ENCODE data around the gene AS3MT. TPM values are rescaled to one million over a fixed set of nuclear protein-coding genes. Genes with fewer than 3 reads are reported as not detected.

AS3MT gene
- total and polyA plus RNA-seq, 4 donors = 1.2 to 4.8 (median 3.6) TPM

DNA sequence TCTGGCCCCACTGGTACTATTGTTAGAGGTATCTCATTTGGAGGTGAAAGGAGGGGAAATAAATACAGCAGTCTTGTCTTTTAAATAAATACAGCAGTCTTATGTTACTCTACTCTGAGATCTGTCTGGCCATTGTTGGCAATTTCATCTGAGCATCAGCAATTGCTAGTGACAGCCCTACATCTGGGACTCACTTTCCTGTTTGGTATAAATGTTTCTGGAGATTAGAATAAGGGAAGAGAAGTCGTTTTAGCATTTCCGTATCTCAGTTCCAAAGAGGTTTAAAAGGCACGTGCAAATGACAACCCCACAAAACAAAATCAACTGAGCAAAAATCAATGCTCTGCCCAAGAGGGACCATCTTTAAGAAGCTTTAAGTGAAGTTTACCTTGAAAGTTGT lies 30.7 kb downstream of the AS3MT start:
- Histone ChIP-seq H3K27me3 (ENCODE audit: control insufficient read depth in 1 of 2, insufficient read depth in 2 of 2, low read length in 1 of 2) (no peaks in the 10 kb centered on the region), H3K36me3 (ENCODE audit: control insufficient read depth in 1 of 2, insufficient read depth in 2 of 2, low read length in 1 of 2) (no peaks in the 10 kb centered on the region), H3K27ac (ENCODE audit: low read depth in 1 of 2, low read length in 2 of 2) (no peak overlapping the region), H3K9me3 (ENCODE audit: control insufficient read depth, low read length) (no peaks in the 10 kb centered on the region), H3K4me1 (ENCODE audit: control insufficient read depth in 1 of 2, insufficient read depth in 2 of 2, low read length in 2 of 2) (no peaks in the 10 kb centered on the region), H3K4me3 (ENCODE audit: low read length in 2 of 2) (no peak overlapping the region)
- DNase-seq (no peak), ATAC-seq (ENCODE audit: low FRiP score) (no peak)
- WGBS, 2 donors = 88 to 90% methylated on average over 3 of the region's 3 CpGs
- intact Hi-C loops (cut with DNase I) = loop anchor here (1.0 to 5.0 kb wide), 2 partner anchors 63 to 171 kb away; partner anchors contain the start of gene CYP17A1 (in 2 of the 2)

DNA sequence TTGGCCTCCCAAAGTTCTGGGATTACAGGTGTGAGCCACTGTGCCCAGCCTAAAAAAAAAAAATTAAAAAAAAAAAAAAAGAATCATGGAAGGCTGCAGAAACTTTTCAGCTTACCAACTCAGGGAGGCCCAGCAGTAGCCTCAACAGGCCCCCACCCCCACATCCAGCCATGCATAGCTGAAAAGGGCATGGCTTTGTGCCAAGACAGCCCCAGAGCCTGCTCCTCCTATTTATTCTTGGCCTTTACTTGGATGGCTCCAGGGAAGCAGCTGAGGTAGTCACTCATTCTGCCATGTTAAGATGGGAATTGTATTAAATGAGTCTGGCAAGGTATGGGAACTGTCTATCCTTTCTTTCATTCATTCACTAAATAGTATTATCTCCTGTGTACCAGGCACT lies 35.1 kb downstream of the AS3MT start:
- H3K36me3 ChIP-seq (ENCODE audit: control insufficient read depth in 1 of 2, insufficient read depth in 2 of 2, low read length in 1 of 2) = no peaks in the 10 kb centered on the region
- intact Hi-C loops (cut with DNase I) = loop anchor here (5.0 kb wide), 1 partner anchor 67 kb away; the partner anchor contains the start of gene CYP17A1 (in 2 of the 2)
- ATAC-seq (ENCODE audit: low FRiP score) (no peak), DNase-seq (no peak)
- H3K9me3 ChIP-seq (ENCODE audit: control insufficient read depth, low read length) = no peaks in the 10 kb centered on the region
- H3K4me1 ChIP-seq (ENCODE audit: control insufficient read depth in 1 of 2, insufficient read depth in 2 of 2, low read length in 2 of 2) = no peaks in the 10 kb centered on the region
- no peaks in the 10 kb centered on the region for H3K27me3 ChIP-seq (ENCODE audit: control insufficient read depth in 1 of 2, insufficient read depth in 2 of 2, low read length in 1 of 2)
- no peak overlapping the region for H3K4me3 ChIP-seq (ENCODE audit: low read length in 2 of 2)
- no peak overlapping the region for H3K27ac ChIP-seq (ENCODE audit: low read depth in 1 of 2, low read length in 2 of 2)

DNA sequence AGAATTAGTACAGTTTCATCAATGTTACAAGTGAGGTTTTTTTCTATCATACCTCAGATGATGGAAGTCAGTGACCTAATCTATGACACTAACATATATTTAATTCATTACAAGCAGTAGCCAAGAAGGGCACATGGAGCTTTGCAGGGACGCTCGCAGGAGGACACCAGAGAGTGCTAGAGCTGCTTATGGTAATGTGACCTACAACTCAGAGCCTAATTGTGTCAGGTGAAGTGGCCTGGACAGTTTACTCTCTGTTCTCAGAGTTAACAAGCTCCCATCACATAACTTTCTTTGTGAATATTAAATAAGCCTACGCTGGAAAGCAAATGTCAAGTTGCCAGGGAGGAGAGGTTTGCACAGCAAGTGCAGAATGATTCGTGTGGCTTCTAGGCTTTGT lies 37.2 kb downstream of the AS3MT start:
- no peak overlapping the region for H3K27ac ChIP-seq (ENCODE audit: low read depth in 1 of 2, low read length in 2 of 2)
- H3K4me3 ChIP-seq (ENCODE audit: low read length in 2 of 2) = no peak overlapping the region
- H3K9me3 ChIP-seq (ENCODE audit: control insufficient read depth, low read length) = no peaks in the 10 kb centered on the region
- DNase-seq = no peak
- WGBS, 2 donors = 85 to 92% methylated on average over 4 of the region's 4 CpGs
- no peaks in the 10 kb centered on the region for H3K4me1 ChIP-seq (ENCODE audit: control insufficient read depth in 1 of 2, insufficient read depth in 2 of 2, low read length in 2 of 2)
- ATAC-seq (ENCODE audit: low FRiP score) = no peak
- no peaks in the 10 kb centered on the region for H3K27me3 ChIP-seq (ENCODE audit: control insufficient read depth in 1 of 2, insufficient read depth in 2 of 2, low read length in 1 of 2)
- intact Hi-C loops (cut with DNase I) = no loop called here
- no peaks in the 10 kb centered on the region for H3K36me3 ChIP-seq (ENCODE audit: control insufficient read depth in 1 of 2, insufficient read depth in 2 of 2, low read length in 1 of 2)

- Histone ChIP-seq H3K4me3 (ENCODE audit: low read length in 2 of 2) (no peak overlapping the region), H3K4me1 (ENCODE audit: control insufficient read depth in 1 of 2, insufficient read depth in 2 of 2, low read length in 2 of 2) (no peaks in the 10 kb centered on the region), H3K9me3 (ENCODE audit: control insufficient read depth, low read length) (no peaks in the 10 kb centered on the region), H3K27me3 (ENCODE audit: control insufficient read depth in 1 of 2, insufficient read depth in 2 of 2, low read length in 1 of 2) (no peaks in the 10 kb centered on the region), H3K36me3 (ENCODE audit: control insufficient read depth in 1 of 2, insufficient read depth in 2 of 2, low read length in 1 of 2) (no peaks in the 10 kb centered on the region), H3K27ac (ENCODE audit: low read depth in 1 of 2, low read length in 2 of 2) (no peak overlapping the region)
- WGBS, 2 donors = 53 to 61% methylated on average over 1 of the region's 1 CpG
- DNase-seq (no peak), ATAC-seq (ENCODE audit: low FRiP score) (no peak)
- intact Hi-C loops (cut with DNase I) = loop anchor here in 1 of 2 donors (10.0 kb wide), 2 partner anchors 260 to 420 kb away; no protein-coding TSS in a partner anchor
These were observed 45.5 kb downstream of the AS3MT start for GRCh38 chr10:102914781-102915180.

GRCh38 chr10:102916173-102916572 lies 46.9 kb downstream of the AS3MT start:
- 89 to 91% methylated on average over 7 of the region's 7 CpGs for WGBS, 2 donors
- no peak for ATAC-seq (ENCODE audit: low FRiP score)
- Histone ChIP-seq H3K9me3 (ENCODE audit: control insufficient read depth, low read length) (no peaks in the 10 kb centered on the region), H3K27ac (ENCODE audit: low read depth in 1 of 2, low read length in 2 of 2) (no peak overlapping the region), H3K36me3 (ENCODE audit: control insufficient read depth in 1 of 2, insufficient read depth in 2 of 2, low read length in 1 of 2) (no peaks in the 10 kb centered on the region), H3K4me3 (ENCODE audit: low read length in 2 of 2) (no peak overlapping the region), H3K27me3 (ENCODE audit: control insufficient read depth in 1 of 2, insufficient read depth in 2 of 2, low read length in 1 of 2) (no peaks in the 10 kb centered on the region), H3K4me1 (ENCODE audit: control insufficient read depth in 1 of 2, insufficient read depth in 2 of 2, low read length in 2 of 2) (no peaks in the 10 kb centered on the region)
- intact Hi-C loops (cut with DNase I) = loop anchor here in 1 of 2 donors (2.0 to 10.0 kb wide), 4 partner anchors 153 to 419 kb away; partner anchors contain the start of gene RPEL1
- no peak for DNase-seq

DNA sequence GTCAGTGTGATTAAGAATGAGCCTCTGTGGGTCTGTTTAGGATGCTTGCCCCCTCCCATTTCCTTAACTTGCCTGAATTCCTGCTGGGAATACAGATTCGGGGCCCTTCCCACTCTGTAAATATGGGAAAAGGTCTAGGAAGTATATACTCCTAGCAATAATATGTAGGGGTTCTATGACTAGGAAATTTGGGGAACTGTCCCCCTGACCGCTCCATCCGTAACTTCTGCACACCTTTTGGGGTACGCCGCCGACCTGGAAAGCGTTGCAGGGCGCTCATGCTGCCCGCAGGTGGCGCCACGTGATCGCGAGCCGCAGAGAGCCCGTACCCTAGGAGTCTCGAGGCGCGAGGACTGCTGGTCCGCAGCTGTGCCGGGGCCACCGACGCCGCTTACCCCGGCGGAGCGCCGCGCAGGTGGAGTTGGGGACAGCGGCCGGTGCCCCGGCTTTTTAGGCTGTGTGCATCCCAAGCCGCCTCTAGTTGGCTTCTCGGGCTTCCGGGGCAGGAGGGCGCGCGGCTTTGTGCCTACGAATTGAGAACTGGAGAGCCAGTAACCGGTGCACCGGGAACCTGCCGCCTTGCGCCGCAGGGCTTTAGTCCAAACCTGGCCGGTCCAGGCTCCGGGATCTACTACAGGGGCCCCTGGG lies 48.2 kb downstream of the AS3MT start:
- H3K27ac ChIP-seq (ENCODE audit: low read depth in 1 of 2, low read length in 2 of 2) = peak overlapping the region; percentile 0 to 33
- H3K4me3 ChIP-seq (ENCODE audit: low read length in 2 of 2) = peak overlapping the region in 1 of 2 donors; percentile 45
- H3K27me3 ChIP-seq (ENCODE audit: control insufficient read depth in 1 of 2, insufficient read depth in 2 of 2, low read length in 1 of 2) = no peaks in the 10 kb centered on the region
- WGBS, 2 donors = 1% methylated on average over 42 to 45 of the region's 45 CpGs
- no peaks in the 10 kb centered on the region for H3K36me3 ChIP-seq (ENCODE audit: control insufficient read depth in 1 of 2, insufficient read depth in 2 of 2, low read length in 1 of 2)
- DNase-seq (peak; percentile 84 to 94), ATAC-seq (ENCODE audit: low FRiP score) (peak; percentile 93)
- no peaks in the 10 kb centered on the region for H3K4me1 ChIP-seq (ENCODE audit: control insufficient read depth in 1 of 2, insufficient read depth in 2 of 2, low read length in 2 of 2)
- no peaks in the 10 kb centered on the region for H3K9me3 ChIP-seq (ENCODE audit: control insufficient read depth, low read length)
- intact Hi-C loops (cut with DNase I) = loop anchor here (1.0 to 10.0 kb wide), 6 partner anchors 151 to 417 kb away; partner anchors contain the start of gene RPEL1 (in 1 of the 2)

DNA sequence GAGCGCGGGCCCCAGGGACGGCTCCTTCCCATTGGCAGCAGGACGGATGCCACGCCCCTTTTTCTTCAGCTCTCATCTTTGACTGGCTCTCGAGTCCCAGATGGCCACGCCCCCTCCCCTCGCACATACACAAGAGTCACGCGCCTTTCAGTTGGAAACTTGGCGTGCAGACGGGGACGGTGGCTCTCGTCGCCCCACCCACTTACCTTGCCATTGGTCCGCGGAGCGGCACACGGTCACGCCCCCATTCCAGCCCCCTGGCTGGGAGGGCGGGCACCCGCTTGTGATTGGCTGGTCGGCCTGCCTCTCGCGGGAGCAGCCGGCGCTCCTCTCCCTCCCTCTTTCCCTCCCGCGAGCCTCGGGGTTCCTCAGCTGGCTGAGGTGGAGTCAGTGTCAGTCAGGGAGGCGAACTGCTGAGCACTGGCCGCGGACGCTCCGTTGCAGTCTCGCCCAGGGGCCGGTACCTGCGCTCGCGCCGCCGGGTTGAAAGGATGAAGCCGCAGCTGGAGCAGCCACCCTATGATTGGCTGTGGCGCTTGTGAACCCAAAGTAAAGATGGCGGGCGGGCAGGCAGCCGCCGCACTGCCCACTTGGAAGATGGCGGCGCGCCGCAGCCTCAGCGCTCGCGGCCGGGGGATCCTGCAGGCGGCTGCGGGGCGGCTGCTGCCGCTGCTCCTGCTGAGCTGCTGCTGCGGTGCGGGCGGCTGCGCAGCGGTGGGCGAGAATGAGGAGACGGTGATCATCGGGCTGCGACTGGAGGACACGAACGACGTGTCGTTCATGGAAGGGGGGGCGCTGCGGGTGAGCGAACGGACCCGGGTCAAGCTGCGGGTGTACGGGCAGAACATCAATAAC lies 48.9 kb downstream of the AS3MT start, which contains the start of gene CNNM2:
TSS of gene CNNM2 (plus strand) at position 333 of the 855 bp plus-strand sequence. CDS start at position 520, 187 bp downstream.
- Histone ChIP-seq H3K4me3 (ENCODE audit: low read length in 2 of 2) (peak within 1 kb of the TSS; percentile 67 to 69), H3K36me3 (ENCODE audit: control insufficient read depth in 1 of 2, insufficient read depth in 2 of 2, low read length in 1 of 2) (no peaks in the 10 kb centered on the region), H3K4me1 (ENCODE audit: control insufficient read depth in 1 of 2, insufficient read depth in 2 of 2, low read length in 2 of 2) (no peaks in the 10 kb centered on the region), H3K27me3 (ENCODE audit: control insufficient read depth in 1 of 2, insufficient read depth in 2 of 2, low read length in 1 of 2) (no peaks in the 10 kb centered on the region), H3K27ac (ENCODE audit: low read depth in 1 of 2, low read length in 2 of 2) (peak within 1 kb of the TSS; percentile 33 to 69), H3K9me3 (ENCODE audit: control insufficient read depth, low read length) (no peaks in the 10 kb centered on the region)
- WGBS, 2 donors = 0 to 1% methylated on average over 75 to 80 of the region's 80 CpGs
- peak; percentile 100 for DNase-seq
- intact Hi-C loops (cut with DNase I) = loop anchor here (1.0 to 10.0 kb wide), 6 partner anchors 151 to 417 kb away; partner anchors contain the start of gene RPEL1 (in 1 of the 2)
- ATAC-seq (ENCODE audit: low FRiP score) = peak; percentile 98

DNA sequence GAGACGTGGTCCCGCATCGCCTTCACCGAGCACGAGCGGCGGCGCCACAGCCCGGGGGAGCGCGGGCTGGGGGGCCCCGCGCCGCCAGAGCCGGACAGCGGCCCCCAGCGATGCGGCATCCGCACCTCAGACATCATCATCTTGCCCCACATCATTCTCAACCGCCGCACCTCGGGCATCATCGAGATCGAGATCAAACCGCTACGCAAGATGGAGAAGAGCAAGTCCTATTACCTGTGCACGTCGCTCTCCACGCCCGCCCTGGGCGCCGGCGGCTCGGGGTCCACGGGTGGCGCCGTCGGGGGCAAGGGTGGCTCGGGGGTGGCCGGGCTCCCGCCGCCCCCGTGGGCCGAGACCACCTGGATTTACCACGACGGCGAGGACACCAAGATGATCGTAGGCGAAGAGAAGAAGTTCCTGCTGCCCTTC lies 49.6 kb downstream of the AS3MT start:
- no peaks in the 10 kb centered on the region for H3K27me3 ChIP-seq (ENCODE audit: control insufficient read depth in 1 of 2, insufficient read depth in 2 of 2, low read length in 1 of 2)
- H3K36me3 ChIP-seq (ENCODE audit: control insufficient read depth in 1 of 2, insufficient read depth in 2 of 2, low read length in 1 of 2) = no peaks in the 10 kb centered on the region
- ATAC-seq (ENCODE audit: low FRiP score) = no peak
- peak overlapping the region; percentile 67 to 69 for H3K4me3 ChIP-seq (ENCODE audit: low read length in 2 of 2)
- intact Hi-C loops (cut with DNase I) = loop anchor here in 1 of 2 donors (10.0 kb wide), 2 partner anchors 256 to 416 kb away; no protein-coding TSS in a partner anchor
- peak in 1 of 2 donors; percentile 45 for DNase-seq
- H3K4me1 ChIP-seq (ENCODE audit: control insufficient read depth in 1 of 2, insufficient read depth in 2 of 2, low read length in 2 of 2) = peaks cover 0 to 2% of the 10 kb centered on the region in 2 donors
- 0 to 1% methylated on average over 45 to 49 of the region's 49 CpGs for WGBS, 2 donors
- no peak overlapping the region for H3K27ac ChIP-seq (ENCODE audit: low read depth in 1 of 2, low read length in 2 of 2)
- no peaks in the 10 kb centered on the region for H3K9me3 ChIP-seq (ENCODE audit: control insufficient read depth, low read length)
